PC-9 (cell line): ENCODE results near the gene ZCCHC7.

Experiments
- CTCF ChIP-seq: fragments of 200-600 bp; sonication (generic); conservative IDR thresholded peaks from 2 replicates; pipeline ENCODE4 v1.6.1; 2017; ENCODE audit warnings: mixed run types, antibody characterized with exemption, mild to moderate bottlenecking, moderate library complexity
- EZH2 ChIP-seq: fragments of 200-600 bp; sonication (generic); IDR thresholded peaks from 2 replicates; pipeline ENCODE4 v1.8.0; 2017; ENCODE audit warnings: antibody characterized with exemption, low read depth

GRCh38 chr9:37392272-37392671 lies 271.9 kb downstream of the ZCCHC7 start:
- TF ChIP-seq CTCF (no peak), EZH2 (no peak)
